Breast epithelium (tissue), 4 donors: ENCODE results near the gene ARL6. TPM values are rescaled to one million over a fixed set of nuclear protein-coding genes. Genes with fewer than 3 reads are reported as not detected.

Experiments
- DNase-seq, 2 donors: peaks; one replicate each; pipeline ENCODE4 v3.0.0-alpha.2; 2019; ENCODE audit warnings: low spot score in 2 of 2
- H3K27ac ChIP-seq, 2 donors: fragments of 200-600 bp; sonication (generic) in 1 of 2; one replicate each; pipeline ENCODE4 v1.5.1; 2016 to 2019; ENCODE audit warnings: mild to moderate bottlenecking in 1 of 2
- H3K27me3 ChIP-seq, 2 donors: fragments of 200-600 bp; sonication (generic) in 1 of 2; one replicate each; pipeline versions ENCODE4 v1.5.1 to v1.6.0; 2017 to 2019; ENCODE audit warnings: control low read depth in 1 of 2, mild to moderate bottlenecking in 1 of 2
- H3K36me3 ChIP-seq: fragments of 200-600 bp; one replicate; pipeline ENCODE4 v1.5.1; 2019
- H3K4me1 ChIP-seq, 2 donors: fragments of 200-600 bp; sonication (generic); one replicate each; pipeline ENCODE4 v1.5.1; 2016 to 2019; ENCODE audit warnings: control low read depth in 1 of 2
- H3K4me3 ChIP-seq, 3 donors: fragments of 200-600 bp; sonication (generic); 1 replicate in 2 of 3; 2 replicates in 1 of 3; pipeline ENCODE4 v1.5.1; 2016 to 2019; ENCODE audit warnings: mild to moderate bottlenecking in 3 of 3, moderate library complexity in 2 of 3
- H3K9me3 ChIP-seq, 2 donors: fragments of 200-600 bp; sonication (generic) in 1 of 2; one replicate each; pipeline ENCODE4 v1.5.1; 2016 to 2019; ENCODE audit warnings: control low read depth in 1 of 2
- CTCF ChIP-seq, 3 donors: fragments of 450-650 bp; IDR thresholded peaks; one replicate each; pipeline ENCODE4 v1.5.1; 2016 to 2017; ENCODE audit warnings: antibody characterized with exemption in 3 of 3, mild to moderate bottlenecking in 3 of 3, moderate library complexity in 3 of 3
- POLR2A ChIP-seq: fragments of 450-650 bp; IDR thresholded peaks from one replicate; pipeline ENCODE4 v1.6.1; 2016; ENCODE audit warnings: antibody characterized with exemption, mild to moderate bottlenecking, moderate library complexity
- POLR2AphosphoS5 ChIP-seq, 3 donors: sonication (generic); formaldehyde crosslinking; IDR thresholded peaks; one replicate each; pipeline ENCODE4 v1.6.1; 2017; ENCODE audit warnings: antibody characterized with exemption in 3 of 3
- intact Hi-C: fragments of 100-400 bp; cut with DNase I; formaldehyde crosslinking; loops from one replicate; pipeline ENCODE4 v1.15.1; 2023; ENCODE audit warnings: low total_unique reads
- total RNA-seq, 3 donors: library from RNA; depleted of rRNA; stranded (reverse); fragments of >200 nt; gene quantifications; one replicate each; pipeline ENCODE4 v1.1.0, GENCODE V29; 2016

The ARL6 gene, protein sequence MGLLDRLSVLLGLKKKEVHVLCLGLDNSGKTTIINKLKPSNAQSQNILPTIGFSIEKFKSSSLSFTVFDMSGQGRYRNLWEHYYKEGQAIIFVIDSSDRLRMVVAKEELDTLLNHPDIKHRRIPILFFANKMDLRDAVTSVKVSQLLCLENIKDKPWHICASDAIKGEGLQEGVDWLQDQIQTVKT
- total RNA-seq = 1 to 10 TPM; 5.4 to 9.5 (median 9.2) TPM

DNA sequence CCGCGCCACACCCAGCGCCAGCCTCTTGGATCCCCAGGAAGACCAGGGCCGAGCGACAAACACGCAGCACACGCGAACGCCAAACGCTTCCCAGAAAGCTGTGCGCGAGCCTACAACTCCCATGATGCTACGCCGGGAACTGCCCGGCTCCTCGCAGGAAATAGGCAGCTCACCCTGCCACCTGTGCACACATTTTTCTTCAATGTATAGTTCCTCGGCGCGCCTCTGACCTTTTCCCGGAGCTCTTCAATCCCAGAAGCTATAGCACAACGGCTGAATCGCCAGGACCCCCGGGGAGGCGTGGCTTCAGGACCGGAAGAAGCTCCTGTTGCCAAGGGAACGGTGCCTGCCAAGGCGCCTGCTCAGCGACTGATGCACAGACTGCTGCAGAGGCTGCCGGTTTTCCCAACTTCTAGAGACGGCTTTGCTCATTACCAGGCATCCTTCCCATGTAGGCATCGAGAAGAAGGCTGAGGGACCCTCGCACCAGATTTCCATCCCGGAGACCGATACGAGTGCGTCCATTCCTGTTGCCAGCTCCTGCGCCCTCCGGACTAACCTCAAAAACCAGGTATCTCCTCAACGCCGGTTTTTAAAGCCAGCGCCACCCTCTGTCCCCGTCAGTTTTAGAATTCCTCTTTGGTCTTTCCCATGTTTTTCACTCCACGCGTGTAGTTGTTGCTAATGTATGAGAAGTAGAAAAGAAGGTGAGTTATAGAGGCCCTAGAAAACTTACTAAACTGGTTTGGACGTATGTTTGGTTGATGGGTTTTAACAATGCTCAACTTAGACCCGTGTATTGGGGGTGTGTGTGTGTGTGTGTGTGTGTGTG, at the start of gene ARL6:
TSS of gene ARL6 (plus strand) at position 352 of the 832 bp plus-strand sequence. CDS start 3,350 bp downstream, outside the sequence.
- no peaks in the 10 kb centered on the region for H3K36me3 ChIP-seq
- peak within 1 kb of the TSS; percentile 75 to 87 (median 76) for H3K4me3 ChIP-seq
- TF ChIP-seq POLR2AphosphoS5 (IDR thresholded peaks at IDR 0.05) (peak; percentile 34 to 58 (median 42)), CTCF (IDR thresholded peaks at IDR 0.05) (no peak), POLR2A (no peak)
- peaks cover 0 to 3% of the 10 kb centered on the region in 2 donors for H3K4me1 ChIP-seq
- H3K9me3 ChIP-seq = no peaks in the 10 kb centered on the region
- peak within 1 kb of the TSS; percentile 70 to 85 for H3K27ac ChIP-seq
- no peaks in the 10 kb centered on the region for H3K27me3 ChIP-seq
- peak; percentile 55 to 65 for DNase-seq
- intact Hi-C loops = no loop called here

GRCh38 chr3:97719156-97719821, 45.3 kb upstream of the ARL6 start:
- DNase-seq = peak; percentile 23 to 54
- Histone ChIP-seq H3K36me3 (no peaks in the 10 kb centered on the region), H3K4me3 (peak overlapping the region in 2 of 3 donors; percentile 22 to 43), H3K27me3 (no peaks in the 10 kb centered on the region), H3K9me3 (no peaks in the 10 kb centered on the region), H3K4me1 (no peaks in the 10 kb centered on the region), H3K27ac (no peak overlapping the region)
- TF ChIP-seq POLR2A (no peak), POLR2AphosphoS5 (IDR thresholded peaks at IDR 0.05) (no peak), CTCF (IDR thresholded peaks at IDR 0.05) (peak; percentile 41 to 74 (median 67))
- intact Hi-C loops = no loop called here

DNA sequence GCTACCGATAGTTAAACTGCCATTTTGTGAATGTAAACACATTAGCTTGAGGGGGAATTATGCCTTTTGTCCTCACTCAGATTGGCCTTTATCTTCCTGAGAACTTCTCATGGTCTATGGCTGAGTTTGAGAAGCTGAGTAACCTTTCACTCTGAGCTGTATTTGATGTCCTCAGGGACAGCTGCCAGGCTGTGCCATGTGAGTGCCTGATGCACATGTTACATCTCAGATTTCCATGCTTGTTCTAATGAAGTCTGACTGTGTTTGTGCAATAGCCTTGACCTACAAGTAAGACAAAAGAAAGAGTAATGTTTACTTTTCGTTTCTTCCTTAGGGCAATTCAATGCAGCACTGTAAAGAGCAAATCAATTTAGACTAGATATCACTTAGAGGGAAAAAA, 44.1 kb upstream of the ARL6 start:
- DNase-seq = no peak
- Histone ChIP-seq H3K9me3 (no peaks in the 10 kb centered on the region), H3K36me3 (no peaks in the 10 kb centered on the region), H3K27ac (no peak overlapping the region), H3K4me1 (no peaks in the 10 kb centered on the region), H3K27me3 (no peaks in the 10 kb centered on the region), H3K4me3 (no peak overlapping the region)
- TF ChIP-seq CTCF (IDR thresholded peaks at IDR 0.05) (no peak), POLR2AphosphoS5 (IDR thresholded peaks at IDR 0.05) (no peak), POLR2A (no peak)
- intact Hi-C loops = no loop called here

DNA sequence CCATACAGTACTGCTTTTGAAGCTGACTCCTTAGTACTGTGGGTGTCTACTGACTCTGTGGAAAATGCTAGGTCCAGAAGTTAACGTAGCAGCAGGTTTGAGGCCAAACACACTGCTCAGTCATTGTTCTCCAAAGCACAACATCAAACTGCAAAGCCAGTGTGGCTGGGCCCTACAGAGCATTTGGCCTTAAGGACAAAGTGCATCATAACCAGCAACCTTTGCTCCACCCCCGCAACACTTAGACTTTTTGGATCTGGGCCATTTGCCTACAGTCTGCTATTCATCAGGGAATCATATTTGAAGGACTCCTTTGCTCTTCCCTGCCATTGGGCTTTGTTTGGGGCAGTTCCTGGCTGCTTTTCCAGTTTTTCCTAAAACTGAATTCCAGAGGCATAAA, 43.1 kb upstream of the ARL6 start:
- intact Hi-C loops = no loop called here
- H3K9me3 ChIP-seq = no peaks in the 10 kb centered on the region
- H3K36me3 ChIP-seq = no peaks in the 10 kb centered on the region
- no peaks in the 10 kb centered on the region for H3K27me3 ChIP-seq
- H3K4me3 ChIP-seq = no peak overlapping the region
- TF ChIP-seq CTCF (IDR thresholded peaks at IDR 0.05) (no peak), POLR2AphosphoS5 (IDR thresholded peaks at IDR 0.05) (no peak), POLR2A (no peak)
- H3K27ac ChIP-seq = no peak overlapping the region
- no peak for DNase-seq
- no peaks in the 10 kb centered on the region for H3K4me1 ChIP-seq
